NCI-H2081 (cell line): ENCODE data around the gene CANX.

Experiments
- DNase-seq, 2 experiments: peaks; one replicate each; lab custom pipeline; 2025; lab: John Stamatoyannopoulos, UW

The CANX gene

DNA sequence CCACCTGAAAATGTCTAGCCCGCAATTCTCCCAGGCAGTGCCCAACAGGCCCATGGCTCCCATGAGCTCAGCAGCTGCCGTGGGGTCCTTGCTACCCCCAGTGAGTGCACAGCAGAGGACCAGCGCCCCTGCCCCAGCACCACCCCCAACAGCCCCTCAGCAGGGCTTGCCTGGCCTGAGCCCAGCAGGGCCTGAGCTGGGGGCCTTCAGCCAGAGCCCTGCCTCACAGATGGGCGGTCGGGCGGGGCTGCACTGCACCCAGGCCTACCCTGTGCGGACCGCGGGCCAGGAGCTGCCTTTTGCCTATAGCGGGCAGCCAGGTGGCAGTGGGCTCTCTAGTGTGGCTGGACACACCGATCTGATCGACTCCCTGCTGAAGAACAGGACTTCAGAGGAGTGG, 75.7 kb downstream of the CANX start:
- DNase-seq: no peak

GRCh38 chr5:179776411-179776938, 77.7 kb downstream of the CANX start:
- DNase-seq: no peak

GRCh38 chr5:179777456-179777855, 78.7 kb downstream of the CANX start:
- no peak for DNase-seq

GRCh38 chr5:179777909-179778308, 79.1 kb downstream of the CANX start:
- no peak for DNase-seq

DNA sequence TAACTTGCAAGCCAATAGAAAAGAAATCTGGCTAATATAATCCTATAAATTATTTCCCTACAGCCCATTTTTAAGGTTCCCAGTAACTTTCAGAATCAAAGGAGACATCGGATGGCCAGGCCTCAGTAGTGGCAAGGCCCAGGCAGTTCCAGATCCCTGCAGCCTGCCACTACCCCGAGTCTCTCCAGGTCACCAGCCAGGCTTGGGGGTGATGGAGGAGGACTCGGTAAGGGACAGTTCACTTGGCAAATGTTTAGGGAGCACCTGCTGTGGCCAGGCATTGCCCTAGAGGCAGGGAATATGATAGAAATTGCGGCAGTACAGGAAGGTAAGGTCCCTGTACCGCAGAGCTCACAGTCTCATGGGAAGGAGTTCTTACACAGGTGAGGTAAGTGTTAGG, 79.8 kb downstream of the CANX start:
- no peak for DNase-seq

GRCh38 chr5:179779826-179780225, 81.1 kb downstream of the CANX start:
- DNase-seq: no peak

- DNase-seq: no peak
These were observed 81.6 kb downstream of the CANX start for GRCh38 chr5:179780362-179780761.
